ENCODE data around the gene CYP39A1.
A peak's percentile ranks its signal among the peaks of the same experiment; 100 is the strongest.

CYP39A1 gene

DNA sequence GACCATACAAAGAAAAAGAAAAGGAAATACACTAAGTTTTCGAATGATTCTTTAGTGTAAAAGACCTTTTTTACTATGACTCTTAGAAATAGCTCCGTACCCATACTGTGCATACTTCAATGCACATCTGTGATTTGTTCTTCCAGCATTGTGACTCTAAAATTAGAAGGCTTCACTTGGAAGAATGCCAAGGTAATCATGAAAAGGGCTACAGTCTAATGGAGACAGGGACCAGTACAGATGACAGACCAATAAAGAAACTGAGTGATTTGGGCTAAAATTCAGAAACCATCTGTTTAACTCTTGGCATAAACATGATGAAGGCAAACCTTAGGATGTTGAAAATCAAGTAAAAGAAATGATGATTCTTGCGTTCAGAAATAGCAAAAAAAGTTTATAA is 46.3 kb downstream of the CYP39A1 start:
- DNase-seq (ENCODE audit: insufficient read length, low spot score) (no peak), FAIRE-seq (no peak)
- no peak for TF ChIP-seq POLR2A (IDR thresholded peaks at IDR 0.05; ENCODE audit: low read depth, low read length)
- TF ChIP-seq TAF1 (IDR thresholded peaks at IDR 0.05; ENCODE audit: low read depth, low read length) = no peak
- TF ChIP-seq SPI1 (IDR thresholded peaks at IDR 0.05; ENCODE audit: low read depth, low read length) = no peak
- no peak for TF ChIP-seq PAX5 (IDR thresholded peaks at IDR 0.05; ENCODE audit: insufficient read depth, low read length, severe bottlenecking)
- TF ChIP-seq POLR2AphosphoS5 (IDR thresholded peaks at IDR 0.05; ENCODE audit: low read depth, low read length) = no peak
- no peak for TF ChIP-seq POU2F2 (IDR thresholded peaks at IDR 0.05; ENCODE audit: low read depth, low read length)

DNA sequence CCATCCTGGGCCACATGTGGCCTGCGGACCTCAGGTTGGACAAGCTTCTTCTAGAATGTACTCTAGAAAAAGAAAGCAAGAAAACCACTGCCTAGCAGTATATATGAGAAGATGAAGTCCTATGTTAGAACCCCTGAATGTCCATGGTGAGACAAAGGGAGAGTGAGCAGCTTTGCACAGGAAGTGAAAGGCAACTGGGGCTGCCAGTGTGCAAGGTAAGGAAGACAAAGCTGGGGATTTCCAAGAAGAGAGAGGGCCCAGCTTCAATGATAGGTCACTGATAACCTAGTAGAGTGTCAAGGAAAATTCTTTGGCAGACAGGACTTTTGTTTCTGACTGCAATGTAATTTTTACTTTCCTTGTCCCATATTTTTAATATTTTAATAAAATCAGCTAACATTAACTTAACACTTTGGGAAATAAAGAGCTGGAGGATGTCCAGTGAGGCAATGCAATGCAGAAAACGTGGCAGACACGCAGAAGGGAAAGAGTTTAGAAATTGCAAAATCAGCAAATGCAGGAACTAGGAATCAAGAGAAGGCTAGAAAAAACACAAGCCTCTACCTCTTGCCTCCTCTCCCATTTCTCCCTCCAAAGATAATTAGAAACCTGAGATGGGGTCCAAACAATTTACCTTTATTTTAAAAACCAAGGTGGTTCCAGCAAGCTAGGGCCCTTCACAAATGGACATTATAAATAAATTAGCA is 47.4 kb downstream of the CYP39A1 start:
- no peak for FAIRE-seq
- no peak for TF ChIP-seq TAF1 (IDR thresholded peaks at IDR 0.05; ENCODE audit: low read depth, low read length)
- TF ChIP-seq SPI1 (IDR thresholded peaks at IDR 0.05; ENCODE audit: low read depth, low read length) = peak; percentile 26; the same call in 1 of the 2 replicates
- DNase-seq (ENCODE audit: insufficient read length, low spot score) = no peak

DNA sequence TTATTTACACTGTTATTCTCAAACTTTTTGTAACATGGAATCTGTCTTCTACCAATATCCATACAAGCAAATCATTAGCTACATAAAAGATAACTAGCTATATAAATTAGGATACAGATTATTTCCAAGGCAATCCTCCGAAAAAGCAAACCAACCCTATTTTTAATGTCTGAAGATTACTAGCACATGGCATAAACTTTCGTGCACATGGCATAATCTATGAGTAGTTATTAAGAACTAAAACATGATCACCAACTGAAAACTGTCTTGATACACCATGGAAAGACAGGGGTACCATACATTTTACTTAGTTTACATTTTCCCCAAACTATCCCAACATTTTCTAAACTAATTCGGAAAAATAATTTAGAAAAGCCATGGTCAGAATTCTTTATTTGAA is 54.4 kb downstream of the CYP39A1 start:
- TF ChIP-seq SPI1 (IDR thresholded peaks at IDR 0.05; ENCODE audit: low read depth, low read length) (no peak), POLR2AphosphoS5 (IDR thresholded peaks at IDR 0.05; ENCODE audit: low read depth, low read length) (no peak), POLR2A (IDR thresholded peaks at IDR 0.05; ENCODE audit: low read depth, low read length) (no peak), POU2F2 (IDR thresholded peaks at IDR 0.05; ENCODE audit: low read depth, low read length) (no peak), PAX5 (IDR thresholded peaks at IDR 0.05; ENCODE audit: insufficient read depth, low read length, severe bottlenecking) (no peak), TAF1 (IDR thresholded peaks at IDR 0.05; ENCODE audit: low read depth, low read length) (no peak)
- FAIRE-seq (no peak), DNase-seq (ENCODE audit: insufficient read length, low spot score) (no peak)

DNA sequence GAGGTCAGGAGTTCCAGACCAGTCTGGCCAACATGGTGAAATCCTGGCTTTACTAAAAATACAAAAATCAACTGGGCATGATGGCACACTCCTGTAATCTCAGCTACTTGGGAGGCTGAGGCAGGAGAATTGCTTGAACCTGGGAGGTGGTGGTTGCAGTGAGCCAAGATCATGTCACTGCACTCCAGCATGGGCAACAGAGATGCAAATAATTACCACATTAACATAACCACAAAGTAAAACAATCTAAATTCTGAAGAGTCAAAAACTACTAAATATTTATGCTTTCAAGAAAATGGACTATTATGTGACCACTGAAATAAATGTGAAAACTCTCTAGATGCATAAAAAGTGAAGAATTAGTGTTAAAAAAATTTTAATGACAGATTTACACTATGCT is 59.9 kb downstream of the CYP39A1 start:
- TF ChIP-seq POLR2A (IDR thresholded peaks at IDR 0.05; ENCODE audit: low read depth, low read length) (no peak), TAF1 (IDR thresholded peaks at IDR 0.05; ENCODE audit: low read depth, low read length) (no peak), PAX5 (IDR thresholded peaks at IDR 0.05; ENCODE audit: insufficient read depth, low read length, severe bottlenecking) (no peak), POU2F2 (IDR thresholded peaks at IDR 0.05; ENCODE audit: low read depth, low read length) (no peak), POLR2AphosphoS5 (IDR thresholded peaks at IDR 0.05; ENCODE audit: low read depth, low read length) (no peak), SPI1 (IDR thresholded peaks at IDR 0.05; ENCODE audit: low read depth, low read length) (no peak)
- FAIRE-seq = no peak
- no peak for DNase-seq (ENCODE audit: insufficient read length, low spot score)

DNA sequence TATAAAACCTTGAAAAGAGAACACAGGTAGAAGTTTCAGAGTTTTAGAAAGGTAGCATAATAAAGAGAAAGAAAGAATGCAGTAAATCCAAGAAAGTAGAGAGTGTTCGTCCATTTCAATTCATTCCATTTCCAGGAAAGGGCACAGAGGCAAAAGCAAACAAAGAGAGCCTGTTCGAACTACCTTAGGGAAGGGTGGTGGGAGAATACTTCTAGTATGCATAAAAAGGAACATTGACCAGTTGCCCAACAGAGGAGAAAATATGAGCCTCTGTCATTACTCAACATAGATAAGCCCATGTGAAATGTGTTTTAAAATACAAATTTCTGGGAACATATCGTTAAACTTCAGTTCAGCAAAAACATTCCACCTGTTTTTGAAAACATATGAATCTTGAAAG is 60.6 kb downstream of the CYP39A1 start:
- DNase-seq (ENCODE audit: insufficient read length, low spot score) (no peak), FAIRE-seq (no peak)
- TF ChIP-seq SPI1 (IDR thresholded peaks at IDR 0.05; ENCODE audit: low read depth, low read length) (no peak), TAF1 (IDR thresholded peaks at IDR 0.05; ENCODE audit: low read depth, low read length) (no peak), PAX5 (IDR thresholded peaks at IDR 0.05; ENCODE audit: insufficient read depth, low read length, severe bottlenecking) (no peak)

DNA sequence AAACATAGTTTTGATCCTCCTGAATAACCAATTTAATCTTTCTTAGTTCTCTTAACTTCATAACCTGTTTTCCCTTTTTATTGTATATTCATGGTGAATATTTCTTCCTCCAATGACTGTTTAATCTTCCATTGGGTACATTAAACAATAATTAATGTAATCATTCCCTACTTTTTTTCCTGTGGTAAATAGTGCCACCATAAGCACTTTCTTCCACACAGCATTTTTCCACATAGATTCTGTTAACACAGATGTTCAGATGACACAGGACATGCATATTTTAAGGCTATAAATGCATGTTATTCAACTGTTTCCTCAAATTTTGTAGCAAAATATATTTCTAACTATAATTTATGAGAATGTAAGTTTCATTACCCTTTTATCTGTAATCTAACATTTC is 61.9 kb downstream of the CYP39A1 start:
- FAIRE-seq = no peak
- TF ChIP-seq POLR2A (IDR thresholded peaks at IDR 0.05; ENCODE audit: low read depth, low read length) (no peak), SPI1 (IDR thresholded peaks at IDR 0.05; ENCODE audit: low read depth, low read length) (no peak), PAX5 (IDR thresholded peaks at IDR 0.05; ENCODE audit: insufficient read depth, low read length, severe bottlenecking) (no peak), POU2F2 (IDR thresholded peaks at IDR 0.05; ENCODE audit: low read depth, low read length) (no peak), POLR2AphosphoS5 (IDR thresholded peaks at IDR 0.05; ENCODE audit: low read depth, low read length) (no peak), TAF1 (IDR thresholded peaks at IDR 0.05; ENCODE audit: low read depth, low read length) (no peak)

DNA sequence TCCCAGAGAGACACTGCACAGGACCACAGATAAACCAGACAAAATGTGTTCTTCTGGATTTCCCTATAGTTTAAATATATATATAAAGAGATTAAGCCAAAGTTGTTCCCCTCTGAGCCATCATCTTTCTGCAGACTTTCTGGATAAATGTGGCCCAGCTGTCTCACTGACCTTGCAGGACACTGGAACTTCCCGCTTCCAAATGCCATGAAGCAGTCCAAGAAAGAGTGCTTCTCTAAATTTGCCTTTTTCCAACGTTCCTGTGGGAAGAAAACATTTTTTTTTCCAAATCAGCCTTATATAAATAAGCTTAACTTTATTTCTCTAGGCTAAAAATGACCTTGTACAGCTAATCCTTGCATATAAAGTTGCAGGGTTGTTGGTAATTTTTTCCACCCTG is 65.7 kb downstream of the CYP39A1 start:
- no peak for FAIRE-seq

More for the DNA sequence above, 61.9 kb downstream of the CYP39A1 start:
- no peak for DNase-seq (ENCODE audit: insufficient read length, low spot score)

DNA sequence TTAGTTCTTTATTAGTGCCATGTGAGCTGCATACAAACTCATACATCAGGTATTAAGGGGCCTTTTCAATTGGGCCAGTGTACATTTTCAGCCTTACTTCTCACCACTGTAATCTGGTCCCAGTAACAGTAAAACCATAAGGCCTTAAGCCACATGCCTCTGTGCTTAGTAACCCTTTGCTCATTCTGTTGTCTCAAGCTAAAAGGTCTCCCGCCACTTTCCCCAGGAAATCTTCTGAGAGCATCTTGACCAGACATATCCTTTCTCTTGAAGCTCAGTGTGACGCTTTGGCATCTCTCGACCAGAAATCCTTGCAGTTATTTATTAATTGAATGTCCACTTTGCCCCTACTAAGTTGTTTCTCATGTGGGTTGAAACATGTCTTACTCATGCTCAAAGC is 68.0 kb downstream of the CYP39A1 start:
- DNase-seq (ENCODE audit: insufficient read length, low spot score) (no peak), FAIRE-seq (no peak)
- TF ChIP-seq SPI1 (IDR thresholded peaks at IDR 0.05; ENCODE audit: low read depth, low read length) (no peak), TAF1 (IDR thresholded peaks at IDR 0.05; ENCODE audit: low read depth, low read length) (no peak), POLR2AphosphoS5 (IDR thresholded peaks at IDR 0.05; ENCODE audit: low read depth, low read length) (no peak), POLR2A (IDR thresholded peaks at IDR 0.05; ENCODE audit: low read depth, low read length) (no peak), POU2F2 (IDR thresholded peaks at IDR 0.05; ENCODE audit: low read depth, low read length) (no peak), PAX5 (IDR thresholded peaks at IDR 0.05; ENCODE audit: insufficient read depth, low read length, severe bottlenecking) (no peak)

More for the DNA sequence above, 65.7 kb downstream of the CYP39A1 start:
- DNase-seq (ENCODE audit: insufficient read length, low spot score) = no peak
- TF ChIP-seq POLR2AphosphoS5 (IDR thresholded peaks at IDR 0.05; ENCODE audit: low read depth, low read length) (no peak), SPI1 (IDR thresholded peaks at IDR 0.05; ENCODE audit: low read depth, low read length) (no peak), POLR2A (IDR thresholded peaks at IDR 0.05; ENCODE audit: low read depth, low read length) (no peak), PAX5 (IDR thresholded peaks at IDR 0.05; ENCODE audit: insufficient read depth, low read length, severe bottlenecking) (no peak), POU2F2 (IDR thresholded peaks at IDR 0.05; ENCODE audit: low read depth, low read length) (no peak)

DNA sequence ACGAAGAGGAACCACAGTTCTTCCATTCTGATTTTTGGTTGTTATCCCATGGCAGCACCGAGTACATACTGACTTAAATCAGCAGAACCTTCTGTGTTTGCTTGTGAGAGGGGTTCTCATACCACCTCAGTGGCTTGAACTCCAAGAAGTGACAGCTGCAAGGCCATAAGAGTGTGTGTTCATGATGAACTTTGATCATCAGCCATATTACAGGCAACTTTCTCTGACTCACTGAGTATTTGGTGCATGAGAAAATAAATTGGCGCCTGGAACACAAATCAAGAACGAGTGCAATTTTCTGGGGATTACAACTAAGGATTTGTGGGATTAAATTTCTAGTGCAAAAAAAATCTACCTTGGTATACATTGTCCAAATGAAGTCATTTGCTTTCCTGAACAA is 68.9 kb downstream of the CYP39A1 start:
- DNase-seq (ENCODE audit: insufficient read length, low spot score) (no peak), FAIRE-seq (no peak)
- TF ChIP-seq POLR2A (IDR thresholded peaks at IDR 0.05; ENCODE audit: low read depth, low read length) = no peak
- TF ChIP-seq SPI1 (IDR thresholded peaks at IDR 0.05; ENCODE audit: low read depth, low read length) = no peak
- no peak for TF ChIP-seq POLR2AphosphoS5 (IDR thresholded peaks at IDR 0.05; ENCODE audit: low read depth, low read length)
- no peak for TF ChIP-seq TAF1 (IDR thresholded peaks at IDR 0.05; ENCODE audit: low read depth, low read length)
- TF ChIP-seq POU2F2 (IDR thresholded peaks at IDR 0.05; ENCODE audit: low read depth, low read length) = no peak
- no peak for TF ChIP-seq PAX5 (IDR thresholded peaks at IDR 0.05; ENCODE audit: insufficient read depth, low read length, severe bottlenecking)

DNA sequence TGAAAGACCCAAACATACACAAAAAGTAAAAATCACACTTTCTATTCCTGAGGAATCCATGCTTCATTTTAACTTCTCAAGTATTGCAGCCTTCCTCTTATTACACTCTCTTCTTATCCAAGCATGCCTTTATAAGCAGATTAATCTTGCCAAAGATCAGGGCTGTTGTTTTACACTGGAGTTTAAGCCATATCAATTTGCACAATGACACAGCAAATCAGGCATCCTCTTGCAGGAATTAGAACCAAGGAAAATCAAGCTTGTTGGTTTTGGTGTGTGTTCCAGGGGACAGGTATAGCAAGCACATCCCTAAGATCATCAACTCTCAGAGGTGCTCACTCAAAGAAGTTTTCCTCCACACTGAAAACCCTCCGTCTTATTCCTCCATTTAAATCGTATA is 69.5 kb downstream of the CYP39A1 start:
- DNase-seq (ENCODE audit: insufficient read length, low spot score) = no peak
- TF ChIP-seq PAX5 (IDR thresholded peaks at IDR 0.05; ENCODE audit: insufficient read depth, low read length, severe bottlenecking) = no peak
- no peak for FAIRE-seq

All from GM12891 (cell line).